ENCODE results near the gene MAP3K6.

GRCh38 chr1:27358038-27358927, 8.5 kb downstream of the MAP3K6 start:
- TF ChIP-seq POLR2A (IDR thresholded peaks at IDR 0.05; ENCODE audit: low read depth, low read length) (no peak), POLR2AphosphoS5 (IDR thresholded peaks at IDR 0.05; ENCODE audit: low read depth, low read length) (no peak), PAX5 (IDR thresholded peaks at IDR 0.05; ENCODE audit: insufficient read depth, low read length, severe bottlenecking) (no peak), TAF1 (IDR thresholded peaks at IDR 0.05; ENCODE audit: low read depth, low read length) (no peak), POU2F2 (IDR thresholded peaks at IDR 0.05; ENCODE audit: low read depth, low read length) (no peak)

Data from GM12891 (cell line).